GM18907 (cell line): Measurements from ENCODE around the gene MPP4.

Experiments used
- ATAC-seq: cut with Tn5 transposase; IDR thresholded peaks from one replicate; pipeline ENCODE4 v1.9.1; 2021; ENCODE audit warnings: mild to moderate bottlenecking, moderate library complexity; ENCODE audit not compliant: unreplicated experiment

MPP4 gene

GRCh38 chr2:201698588-201699226 is at the start of gene MPP4:
Gene MPP4, minus strand, starts transcription at chr2:201698644. Its CDS starts 4,690 bp downstream, at chr2:201693954.
- no peak for ATAC-seq

GRCh38 chr2:201746551-201746950 is 48.1 kb upstream of the MPP4 start:
- no peak for ATAC-seq

DNA sequence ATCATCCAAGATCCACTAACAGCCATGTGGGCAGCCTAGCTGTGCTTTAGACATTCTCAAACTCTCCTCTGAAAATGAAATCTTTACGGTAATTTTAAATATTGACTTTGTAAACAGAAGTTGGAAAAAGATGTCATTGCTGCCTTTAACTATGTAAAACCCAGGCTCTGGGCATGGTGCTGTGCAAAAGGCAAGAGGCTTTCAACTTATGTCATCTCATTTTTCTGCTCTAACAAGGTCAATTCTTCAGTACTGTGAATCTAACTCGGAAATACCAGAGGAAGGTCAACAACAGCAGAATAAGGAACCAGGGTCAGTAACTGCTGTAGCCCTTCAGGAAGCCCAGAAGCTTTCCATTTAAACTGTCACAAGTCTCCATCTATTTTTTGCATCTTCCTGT is 37.0 kb upstream of the MPP4 start:
- no peak for ATAC-seq

DNA sequence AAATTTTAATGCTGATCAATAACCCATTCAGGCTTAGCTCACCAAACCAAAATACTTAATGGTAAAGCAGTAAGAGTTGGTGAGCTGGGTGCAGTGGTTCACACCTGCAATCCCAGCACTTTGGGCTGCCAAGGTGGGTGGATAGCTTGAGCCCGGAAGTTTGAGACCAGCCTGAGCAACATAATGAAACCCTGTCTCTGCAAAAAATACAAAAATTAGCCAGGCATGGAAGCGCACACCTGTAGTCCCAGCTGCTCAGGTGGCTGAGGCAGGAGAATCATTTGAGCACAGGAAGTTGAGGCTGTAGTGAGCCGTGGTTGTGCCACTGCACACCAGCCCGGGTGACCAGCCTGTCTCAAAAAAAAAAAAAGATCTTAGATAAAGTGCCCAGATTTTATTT is 35.7 kb upstream of the MPP4 start:
- no peak for ATAC-seq

- ATAC-seq, result no peak
These were observed 35.1 kb upstream of the MPP4 start for GRCh38 chr2:201733544-201733943.

- ATAC-seq, result no peak
These were observed 32.3 kb upstream of the MPP4 start for GRCh38 chr2:201730651-201731285.

DNA sequence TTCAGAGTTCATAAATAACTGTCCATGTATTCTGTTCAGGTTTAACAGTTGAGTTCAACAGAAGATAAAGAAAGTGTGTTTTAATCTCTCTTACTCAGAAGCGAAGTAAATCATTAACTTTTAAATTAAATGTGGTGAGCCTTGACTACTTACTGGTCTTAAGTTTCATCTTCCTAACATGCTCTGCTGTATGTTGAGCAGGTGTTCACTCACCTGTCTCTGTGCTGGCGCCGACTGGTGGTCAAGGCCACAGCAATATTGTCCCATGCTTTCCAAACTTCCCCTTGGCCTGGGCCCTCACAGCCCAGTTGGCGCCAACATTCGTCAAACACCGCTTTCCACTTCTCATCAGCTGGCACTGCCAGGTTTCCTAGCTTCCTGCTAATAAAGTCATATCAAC is 17.0 kb upstream of the MPP4 start:
- no peak for ATAC-seq

- ATAC-seq, result no peak
These were observed 14.3 kb upstream of the MPP4 start for GRCh38 chr2:201712726-201713125.

GRCh38 chr2:201709747-201710146 is 11.3 kb upstream of the MPP4 start:
- no peak for ATAC-seq

DNA sequence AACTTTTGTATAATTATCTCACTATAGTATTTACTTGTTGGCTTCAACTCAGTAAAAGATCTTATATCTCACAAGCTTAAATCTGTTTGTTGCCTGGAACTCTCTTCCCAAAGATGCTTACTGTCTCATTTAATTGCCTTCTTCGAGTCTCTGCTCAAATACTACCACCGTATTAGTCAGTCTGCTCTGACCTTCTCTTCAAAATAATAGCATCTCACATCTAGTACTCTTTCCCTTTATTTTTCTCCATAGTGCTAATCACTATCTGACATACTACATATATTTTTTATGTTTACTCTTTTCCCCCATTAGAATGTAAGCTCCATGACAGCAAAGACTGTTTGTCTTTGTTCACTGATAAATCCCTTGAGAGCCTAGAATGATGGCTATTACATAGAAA is 10.6 kb upstream of the MPP4 start:
- ATAC-seq, result no peak

GRCh38 chr2:201707753-201708152 is 9.3 kb upstream of the MPP4 start:
- no peak for ATAC-seq

DNA sequence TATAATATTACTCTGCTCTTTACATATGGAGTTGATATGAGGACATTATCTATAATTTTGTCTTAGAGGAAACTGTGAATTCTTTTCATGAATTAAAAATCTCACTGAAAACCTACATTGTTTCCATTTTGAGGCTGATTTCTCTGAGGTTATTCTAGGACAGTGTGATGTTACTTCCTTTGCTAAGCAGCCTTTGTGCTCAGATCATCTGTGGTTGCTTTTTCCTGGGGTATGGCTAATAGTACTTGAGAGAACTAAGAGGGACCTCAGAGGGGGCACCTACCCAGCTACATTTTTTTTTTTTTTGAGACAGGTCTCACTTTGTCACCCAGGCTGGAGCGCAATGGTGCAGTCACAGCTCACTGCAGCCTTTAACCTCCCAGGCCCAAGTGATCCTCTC is 8.7 kb upstream of the MPP4 start:
- ATAC-seq, result no peak

DNA sequence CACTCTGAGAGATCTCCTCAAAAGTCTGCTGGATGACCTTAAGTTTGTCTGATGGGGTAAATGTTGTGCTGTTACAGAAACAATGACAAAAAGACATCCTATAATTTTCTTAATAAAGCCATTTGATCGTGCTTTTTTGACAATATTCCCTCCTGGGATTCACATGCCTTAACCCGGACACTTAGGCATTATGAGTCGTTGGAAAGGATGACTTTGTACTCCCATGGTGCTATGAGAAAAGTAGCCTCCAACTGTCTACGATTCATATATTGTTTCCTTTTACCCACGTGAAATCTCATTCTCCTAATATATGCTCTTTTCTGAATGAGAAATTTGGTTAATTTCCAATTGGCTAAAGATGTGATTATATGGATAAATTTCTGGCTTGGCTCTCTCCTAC is 6.1 kb upstream of the MPP4 start:
- no peak for ATAC-seq

DNA sequence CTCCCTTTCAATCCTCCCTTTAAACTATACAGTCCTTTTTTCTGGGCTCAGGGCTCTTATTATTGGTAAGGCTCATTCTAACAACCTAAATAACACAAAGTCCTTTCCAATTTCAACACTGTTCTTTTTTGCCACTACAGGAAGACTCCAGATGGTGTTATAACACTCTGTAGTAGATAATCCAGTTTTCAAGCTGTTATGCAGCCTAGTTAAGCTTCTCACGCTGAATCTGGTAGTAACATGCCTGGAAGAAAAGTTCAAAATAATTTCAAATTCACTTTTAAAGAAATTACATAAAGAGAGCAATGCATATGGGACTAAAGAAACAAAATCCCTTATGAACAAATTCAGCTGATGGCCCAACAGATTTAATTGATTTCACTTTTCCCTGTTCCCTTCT is 3.2 kb upstream of the MPP4 start:
- no peak for ATAC-seq

- no peak for ATAC-seq
These were observed 972 bp upstream of the MPP4 start for GRCh38 chr2:201699416-201699815.

- ATAC-seq, result no peak
These were observed 545 bp downstream of the MPP4 start for GRCh38 chr2:201697899-201698298.

DNA sequence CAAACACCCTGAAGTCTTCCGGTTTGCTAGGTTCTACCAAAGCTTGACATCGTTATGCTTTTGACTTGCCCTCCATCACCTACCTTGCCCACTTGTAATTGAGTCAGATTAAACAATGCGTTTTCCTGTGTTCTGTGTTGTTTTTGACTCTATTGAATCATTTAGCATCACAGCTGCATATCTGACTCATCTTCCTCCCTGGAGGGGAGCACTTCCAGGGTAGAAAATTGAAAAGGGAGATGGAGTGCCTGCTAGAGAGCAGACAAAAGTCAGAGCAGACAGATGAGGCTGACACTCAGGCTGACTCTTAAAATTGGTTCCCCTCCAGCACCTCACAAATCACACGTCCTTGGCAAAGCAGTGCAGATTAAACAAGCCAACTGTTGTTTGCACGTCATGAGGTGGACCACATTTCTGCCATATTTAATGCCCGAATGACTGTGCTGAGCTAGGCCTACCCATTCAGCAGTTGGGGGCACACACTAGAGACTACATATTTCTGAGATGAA is 2.2 kb downstream of the MPP4 start:
- no peak for ATAC-seq

GRCh38 chr2:201685156-201685555 is 13.3 kb downstream of the MPP4 start:
- ATAC-seq, result no peak

GRCh38 chr2:201680743-201681142 is 17.7 kb downstream of the MPP4 start:
- ATAC-seq, result no peak

DNA sequence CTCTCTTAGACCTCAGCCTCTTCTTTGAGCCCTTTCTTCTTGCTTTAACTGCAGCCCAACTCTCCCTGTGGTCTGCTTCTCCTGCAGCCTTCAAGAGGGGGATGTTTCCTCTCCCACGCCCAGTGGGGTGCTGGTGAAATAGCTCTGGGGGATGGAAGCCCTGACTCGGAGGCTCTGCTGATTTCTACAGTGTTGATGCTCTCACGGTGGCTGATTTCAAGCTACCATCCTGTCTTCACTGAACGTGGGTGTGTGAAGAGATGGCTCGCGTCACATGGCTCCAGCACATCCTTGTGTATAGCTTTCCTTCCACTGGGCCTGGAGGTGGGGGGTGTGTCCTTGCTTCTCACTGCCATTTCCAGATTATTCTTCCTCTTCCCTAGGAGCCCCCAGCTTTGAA is 20.0 kb downstream of the MPP4 start:
- ATAC-seq, result no peak

DNA sequence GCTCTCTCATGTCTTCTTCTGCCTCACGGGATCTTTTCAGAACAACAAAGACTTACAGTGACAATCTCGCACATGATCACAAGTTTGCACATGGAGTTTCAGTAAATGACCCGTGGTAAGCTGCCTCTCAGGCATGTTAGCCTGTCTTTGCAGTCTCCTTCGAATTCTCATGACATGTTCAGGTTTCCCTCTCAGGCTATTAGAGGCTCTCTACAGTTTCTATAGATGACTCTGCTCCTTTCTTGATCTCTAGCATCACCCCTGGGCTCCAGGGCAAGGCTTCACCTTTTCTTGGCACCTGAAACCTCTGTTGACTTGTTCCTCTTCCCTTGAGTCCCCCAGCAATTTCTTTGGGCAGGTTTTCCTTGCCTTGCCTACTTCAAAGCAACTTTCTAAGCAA is 23.0 kb downstream of the MPP4 start:
- ATAC-seq, result no peak

GRCh38 chr2:201674794-201675193 is 23.6 kb downstream of the MPP4 start:
- ATAC-seq, result no peak

GRCh38 chr2:201674298-201674697 is 24.1 kb downstream of the MPP4 start:
- ATAC-seq, result no peak
